GM18499 (cell line): ENCODE data around the gene TMEM191C.
"Not testable (repeated sequence)": the region's sequence is repeated elsewhere in the genome, so short reads cannot be mapped to it uniquely, and the experiment has no call there.

Source experiments
- ATAC-seq: cut with Tn5 transposase; IDR thresholded peaks from one replicate; pipeline ENCODE4 v1.9.1; 2021; ENCODE audit warnings: moderate number of reproducible peaks; ENCODE audit not compliant: insufficient read depth, unreplicated experiment

TMEM191C gene

DNA sequence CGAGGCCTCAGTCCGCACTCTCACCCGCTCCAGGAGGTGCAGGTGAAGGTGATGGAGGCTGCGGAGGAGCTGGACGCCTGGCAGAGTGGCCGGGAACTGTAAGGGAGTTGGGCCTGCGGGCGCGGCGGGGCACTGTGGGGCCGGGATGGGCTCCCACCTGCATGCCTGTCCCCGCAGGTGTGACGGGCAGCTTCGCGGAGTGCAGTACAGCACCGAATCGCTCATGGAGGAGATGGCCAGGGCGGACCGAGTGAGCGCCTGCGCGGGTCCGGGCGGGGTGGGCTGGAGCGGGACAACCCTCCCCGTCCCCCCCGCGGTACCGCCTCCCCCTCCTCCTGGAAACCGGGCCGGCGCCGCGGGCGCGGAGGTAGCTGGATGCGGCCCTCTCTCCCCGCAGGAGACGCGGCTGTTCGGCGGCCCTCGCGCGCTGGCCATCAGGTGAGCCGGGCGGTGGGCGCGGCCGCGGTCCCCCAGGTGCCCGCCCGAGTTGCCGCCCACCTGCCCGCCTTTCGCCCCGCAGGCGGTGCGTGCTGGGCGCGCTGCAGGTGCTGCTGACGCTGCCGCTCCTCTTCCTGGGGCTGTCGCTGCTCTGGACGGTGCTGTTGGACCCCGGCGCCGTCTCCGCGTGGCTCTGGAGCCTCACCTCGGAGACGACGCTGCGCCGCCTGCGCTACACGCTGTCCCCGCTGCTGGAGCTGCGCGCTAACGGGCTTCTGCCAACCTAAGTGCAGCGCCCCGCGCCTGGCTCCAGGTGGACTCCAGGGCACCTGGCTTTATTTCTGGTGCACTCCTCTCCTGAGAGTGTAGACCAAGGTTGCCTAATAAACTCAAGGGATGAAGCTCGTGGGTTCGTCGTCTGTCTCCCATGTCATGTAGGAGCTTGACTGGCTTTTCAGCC is 2.2 kb downstream of the TMEM191C start:
- not testable (repeated sequence) for ATAC-seq

DNA sequence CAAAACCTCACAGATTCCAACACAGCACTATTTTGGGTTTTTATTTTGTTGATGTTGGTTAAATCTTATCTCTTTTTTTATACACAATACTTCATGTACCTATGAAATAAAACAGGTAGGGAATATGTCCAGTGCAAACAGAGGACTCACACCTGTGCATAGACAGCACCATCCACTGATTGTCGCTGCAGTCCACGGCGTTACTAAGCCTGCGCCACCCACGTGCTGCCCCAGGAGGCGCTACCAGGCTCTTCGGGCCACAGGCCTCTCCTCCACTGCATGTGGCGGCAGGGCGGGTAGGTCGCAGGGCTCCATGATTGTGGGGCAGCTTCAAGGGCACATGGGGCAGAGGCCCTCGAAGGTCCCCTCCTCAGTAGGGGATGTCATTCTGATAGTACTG is 5.8 kb downstream of the TMEM191C start:
- not testable (repeated sequence) for ATAC-seq

DNA sequence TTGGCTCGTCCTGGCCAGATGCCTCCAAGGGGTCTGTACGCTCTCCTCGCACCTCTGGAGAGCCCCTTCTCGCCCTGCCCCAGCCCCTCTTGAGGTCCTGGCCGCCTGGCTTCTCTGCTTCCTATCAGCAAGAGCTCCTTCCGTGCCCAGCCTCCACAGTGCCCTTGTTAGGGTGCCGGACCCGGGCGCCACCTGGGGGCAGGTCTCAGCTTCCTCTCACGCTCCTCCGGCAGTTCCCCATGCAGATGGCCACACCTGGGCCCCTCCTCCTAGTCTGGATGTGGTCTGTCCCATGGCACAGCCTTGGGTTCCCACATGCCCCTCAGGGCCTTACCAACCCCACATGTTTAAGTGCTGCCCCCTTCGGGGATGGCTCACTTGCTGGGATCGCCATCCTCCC is 6.5 kb downstream of the TMEM191C start:
- not testable (repeated sequence) for ATAC-seq

DNA sequence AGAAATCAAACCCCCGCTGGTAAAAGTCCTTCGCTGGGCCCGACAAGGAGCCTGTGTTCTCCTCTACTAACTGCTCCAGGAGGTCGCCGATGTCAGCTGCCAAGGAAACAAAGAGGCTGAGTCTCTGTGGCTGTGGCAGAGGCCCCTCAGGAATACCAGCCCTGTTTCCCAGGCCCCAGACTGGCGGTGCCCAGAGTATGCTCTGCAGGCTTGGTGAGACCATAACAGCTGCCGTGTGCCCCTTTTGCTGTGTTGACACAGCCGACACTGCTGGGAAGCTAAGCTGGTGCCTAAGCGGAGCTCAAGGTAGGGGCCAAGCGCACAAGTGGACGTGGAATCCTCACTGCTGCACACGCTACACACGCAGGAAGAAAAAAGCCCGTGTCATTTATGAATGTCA is 16.9 kb downstream of the TMEM191C start:
- ATAC-seq = not testable (repeated sequence)

DNA sequence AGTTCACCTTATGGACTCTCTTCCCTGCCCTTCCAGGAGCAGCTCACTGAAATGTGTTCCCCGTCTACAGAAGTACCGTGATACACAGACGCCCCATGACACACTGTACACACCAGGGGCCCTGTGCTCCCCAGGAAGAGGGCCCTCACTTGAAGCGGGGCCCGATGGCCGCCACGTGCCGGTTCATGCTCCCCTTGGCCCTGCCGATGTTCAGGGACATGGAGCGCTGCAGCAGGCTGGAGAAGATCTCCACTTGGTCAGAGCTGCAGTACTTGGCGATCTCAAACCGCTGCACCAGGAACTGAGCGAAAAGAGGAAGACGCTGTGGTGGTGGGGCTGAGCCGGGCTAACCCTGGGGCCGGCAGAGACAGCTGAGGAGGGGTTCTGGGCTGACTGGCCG is 20.5 kb downstream of the TMEM191C start:
- ATAC-seq = not testable (repeated sequence)

DNA sequence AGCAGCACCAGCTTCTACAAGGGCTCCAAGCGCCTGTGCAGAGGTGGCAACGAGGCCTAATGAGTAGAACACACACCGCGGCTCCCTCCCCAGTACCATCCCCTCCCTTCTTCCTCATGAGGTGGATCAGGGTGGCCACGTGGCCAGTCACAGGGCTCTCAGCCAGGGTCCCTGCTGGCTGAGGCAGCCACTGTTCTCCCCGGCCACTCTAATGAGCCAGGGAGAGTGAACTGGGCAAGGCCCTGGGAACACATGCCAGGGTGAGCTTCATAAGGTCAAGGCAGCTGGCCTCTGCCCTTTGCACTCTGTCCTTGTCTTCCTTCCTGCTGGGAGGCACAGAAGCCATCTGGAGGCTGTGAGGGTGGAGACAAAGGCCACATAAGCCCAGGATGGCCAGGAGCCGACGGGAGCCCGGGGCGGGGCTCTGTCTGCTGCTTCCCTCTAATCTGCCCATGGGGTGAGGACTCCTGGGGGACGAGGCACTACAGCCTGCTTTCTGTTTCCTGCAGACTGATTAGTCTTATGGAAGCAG is 22.0 kb downstream of the TMEM191C start:
- not testable (repeated sequence) for ATAC-seq

DNA sequence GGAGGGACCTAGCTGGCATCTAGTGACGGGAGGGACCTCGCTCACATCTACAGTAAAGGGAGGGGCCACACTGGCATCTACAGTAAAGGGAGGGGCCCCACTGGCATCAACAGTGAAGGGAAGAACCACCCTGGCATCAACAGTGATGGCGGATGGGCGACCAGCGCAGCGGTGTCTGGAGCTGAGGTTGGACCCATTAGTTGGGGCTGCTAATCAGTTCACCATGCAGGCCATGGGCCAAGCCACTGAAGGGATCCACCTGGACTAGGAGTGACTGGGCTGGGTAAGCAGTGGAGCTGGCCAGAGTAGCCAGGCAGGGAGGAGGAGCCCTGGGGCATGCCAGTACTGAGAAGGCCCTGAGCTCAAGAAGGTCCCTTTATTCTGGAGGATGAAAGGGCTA is 23.4 kb downstream of the TMEM191C start:
- not testable (repeated sequence) for ATAC-seq

DNA sequence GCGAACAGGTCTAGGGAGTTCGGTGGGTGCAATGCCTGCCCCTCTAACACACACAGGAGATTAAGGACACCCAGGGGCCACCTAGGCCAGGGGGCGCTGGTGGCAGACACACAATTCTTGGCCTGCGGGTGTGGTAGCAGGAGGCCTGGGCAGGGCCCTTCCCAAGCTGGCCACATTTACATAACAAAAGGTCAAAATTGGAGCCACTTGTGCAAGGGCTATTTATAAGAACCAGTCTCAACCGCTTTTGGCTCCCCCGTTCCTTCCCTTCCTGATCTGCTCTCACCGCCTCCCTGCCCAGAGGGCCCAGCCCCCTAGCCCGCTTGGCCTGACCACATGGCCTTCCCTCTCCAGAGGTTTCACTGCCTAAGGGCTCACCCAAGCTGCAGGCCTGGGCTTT is 25.1 kb downstream of the TMEM191C start:
- not testable (repeated sequence) for ATAC-seq

DNA sequence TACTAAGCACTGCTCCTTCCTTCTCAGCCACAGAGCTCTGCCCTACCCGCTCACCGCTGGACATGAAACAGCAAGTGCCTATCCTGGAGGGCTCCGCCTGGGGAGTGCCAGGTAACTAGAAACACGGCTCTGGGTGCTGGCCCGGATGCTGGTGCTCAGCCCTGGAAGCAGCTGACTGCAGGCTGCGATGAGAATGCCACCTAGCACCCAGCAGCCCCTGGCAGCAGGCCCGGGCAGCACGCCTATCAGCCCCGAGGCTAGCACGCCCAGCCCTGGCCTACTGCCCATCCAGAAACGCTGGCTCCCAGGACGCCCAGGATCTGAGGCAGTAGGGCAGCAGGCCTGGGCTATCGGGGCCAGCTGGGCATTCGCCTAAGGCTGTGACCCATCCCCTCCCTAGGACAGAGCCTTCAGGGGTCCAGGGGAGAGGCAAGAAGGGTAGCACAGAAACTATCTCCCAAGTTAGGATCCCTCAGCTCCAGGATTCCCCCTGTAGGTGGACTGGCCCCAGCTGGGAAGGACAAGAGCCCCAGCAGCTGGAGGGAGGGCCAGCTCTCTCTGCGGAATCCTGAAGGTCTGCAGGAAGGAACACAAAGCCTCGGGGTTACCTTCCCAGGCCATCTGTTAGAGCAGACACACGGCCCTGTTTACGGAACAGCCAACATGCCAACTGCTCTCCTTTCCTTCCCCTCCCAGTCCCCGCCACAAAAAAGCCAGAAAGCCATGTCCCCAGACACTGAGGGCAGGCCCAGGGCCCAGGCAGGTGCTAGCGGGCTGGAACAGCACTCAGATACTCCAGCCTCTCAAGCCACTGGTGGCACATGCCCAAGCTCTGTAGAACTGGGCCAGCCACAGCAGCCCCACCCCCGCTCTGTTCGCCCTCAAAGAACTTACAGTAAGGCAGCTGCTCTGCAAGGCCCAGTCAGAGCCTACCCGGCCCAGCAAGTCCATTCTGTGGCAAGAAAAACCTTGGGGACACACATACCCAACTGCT is 26.9 kb downstream of the TMEM191C start:
- not testable (repeated sequence) for ATAC-seq

DNA sequence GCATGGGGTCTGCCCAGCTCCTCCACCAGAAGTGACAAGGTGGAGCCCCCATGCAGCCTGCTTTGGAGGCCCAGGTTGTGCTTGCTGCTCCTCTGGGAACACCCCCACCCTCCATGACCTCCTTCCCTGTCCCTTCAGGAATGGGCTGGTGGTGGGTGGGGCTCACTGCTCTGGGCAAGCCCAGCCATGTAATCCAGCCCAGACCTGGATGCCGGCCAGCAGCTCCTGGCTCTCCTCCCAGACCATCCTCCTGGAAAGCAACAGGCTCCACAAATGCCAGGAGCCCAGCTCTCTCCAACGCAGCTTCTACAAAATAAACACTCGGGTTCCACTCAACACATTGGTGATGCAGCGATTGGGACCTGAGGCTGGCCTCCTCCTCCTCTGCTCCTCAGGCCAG is 30.8 kb downstream of the TMEM191C start:
- not testable (repeated sequence) for ATAC-seq

DNA sequence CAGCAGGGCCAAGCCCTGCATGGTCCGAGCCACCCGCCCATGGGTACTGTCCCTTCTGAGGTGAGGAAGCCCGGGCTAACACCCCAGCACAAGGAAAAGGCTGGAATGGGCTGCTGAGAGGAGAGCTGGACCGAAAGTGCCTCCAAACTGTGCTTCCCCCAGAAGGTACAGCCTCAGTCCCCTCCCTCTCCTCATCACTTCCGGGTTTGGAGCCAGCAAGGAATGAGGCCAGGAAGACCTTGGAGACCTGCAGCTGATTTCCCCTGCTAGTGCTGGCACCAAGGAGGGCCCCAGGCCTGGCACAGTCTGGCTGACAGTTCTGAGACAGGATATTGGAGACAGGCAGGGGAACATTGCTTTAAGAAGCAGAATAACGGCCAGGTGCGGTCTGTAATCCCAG is 31.3 kb downstream of the TMEM191C start:
- ATAC-seq = not testable (repeated sequence)

DNA sequence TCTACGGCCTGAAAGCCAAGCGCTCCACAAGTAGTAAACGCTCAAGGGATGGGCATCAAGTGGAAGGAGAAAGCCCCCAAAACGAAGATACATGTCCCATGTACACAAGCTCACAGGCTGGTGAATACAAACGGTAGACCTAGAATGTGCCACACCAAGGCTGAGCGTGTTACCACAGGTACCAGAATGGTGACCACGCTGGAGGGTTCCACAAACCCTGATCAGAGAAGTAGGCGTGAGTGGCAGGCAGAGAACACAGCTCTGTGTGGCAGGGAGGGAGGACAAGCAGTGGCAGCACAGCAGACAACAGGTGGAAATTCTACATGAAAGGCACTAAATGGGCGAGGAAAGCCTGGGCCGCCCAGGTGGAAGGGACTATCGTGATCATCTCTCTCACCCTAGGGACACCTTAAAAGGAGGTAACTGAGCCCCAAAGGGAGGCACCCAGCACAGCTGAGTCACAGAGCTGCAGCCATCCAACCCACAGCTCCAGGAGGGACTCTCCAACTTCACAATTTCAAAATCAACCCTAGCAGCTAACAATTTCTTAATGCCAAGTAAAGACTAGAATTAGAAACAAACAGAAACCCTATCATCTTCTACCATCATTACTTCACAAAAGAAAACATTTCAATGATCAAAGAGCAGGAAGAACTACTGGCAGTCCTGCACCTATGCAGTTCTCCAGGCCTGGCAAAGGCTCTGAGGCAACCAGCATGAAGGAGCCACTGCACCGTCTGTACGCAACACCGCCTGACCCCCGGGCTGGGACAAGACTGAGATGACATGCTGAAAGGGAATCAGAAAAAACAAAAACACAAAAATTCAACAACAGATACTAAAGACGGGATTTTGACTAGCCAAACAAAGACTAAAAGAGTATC is 32.7 kb downstream of the TMEM191C start:
- not testable (repeated sequence) for ATAC-seq

DNA sequence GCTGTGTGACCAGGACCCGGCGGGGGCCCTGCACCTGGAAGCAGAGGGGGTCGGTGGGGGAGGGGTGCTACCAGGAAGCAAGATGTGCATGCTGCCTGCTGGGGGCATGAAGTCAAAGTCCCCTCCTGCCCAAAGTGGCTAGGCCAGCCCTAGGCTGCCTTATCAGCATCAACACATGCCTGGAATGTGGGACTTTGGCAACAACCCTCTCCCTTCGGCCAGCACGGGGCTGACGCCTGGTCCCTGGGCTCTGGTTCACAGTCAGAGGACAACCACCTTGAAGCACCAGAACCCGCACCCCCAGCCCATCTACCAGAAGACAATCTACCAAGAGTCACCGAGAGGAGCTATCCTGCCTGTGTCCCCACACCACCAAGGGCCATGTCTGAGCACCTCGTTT is 43.2 kb downstream of the TMEM191C start:
- not testable (repeated sequence) for ATAC-seq

DNA sequence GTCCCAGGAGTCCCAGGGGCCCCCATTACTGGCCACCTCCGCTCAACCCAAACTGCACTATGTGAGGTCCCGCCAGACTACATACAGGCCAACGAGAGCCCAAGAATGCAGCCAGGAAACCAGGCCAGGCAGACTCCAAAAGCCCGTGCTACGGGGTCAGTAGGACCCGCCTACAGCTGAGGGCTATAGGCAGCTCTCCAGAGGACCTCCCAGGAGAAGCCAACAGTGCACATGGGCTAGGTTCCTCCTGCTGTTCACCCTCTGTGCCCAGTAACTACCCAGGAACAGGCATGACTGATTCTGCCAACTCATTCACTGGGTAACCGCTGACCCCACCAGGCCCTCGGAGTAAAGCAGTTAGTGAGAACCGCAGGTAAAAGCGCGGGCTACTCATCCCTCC is 44.8 kb downstream of the TMEM191C start:
- not testable (repeated sequence) for ATAC-seq

DNA sequence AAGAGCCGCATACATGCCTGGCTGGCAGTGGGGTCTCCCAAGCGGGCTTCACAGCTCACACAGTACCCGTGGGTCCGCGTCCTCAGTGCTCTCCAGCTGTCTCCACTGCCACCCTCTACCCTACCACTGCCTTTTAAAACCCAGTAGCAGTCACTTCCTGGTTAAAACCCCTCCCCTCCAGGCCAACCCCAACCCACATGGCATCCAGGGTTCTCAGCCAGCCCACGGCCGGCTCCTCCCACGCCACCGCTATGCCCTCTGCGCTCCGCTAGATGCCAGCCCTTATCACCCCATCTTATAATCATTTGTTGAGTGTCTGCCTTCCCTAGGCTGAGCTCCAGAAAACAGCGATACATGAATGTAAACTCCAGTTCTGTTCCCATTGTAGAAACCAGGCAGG is 46.9 kb downstream of the TMEM191C start:
- not testable (repeated sequence) for ATAC-seq

DNA sequence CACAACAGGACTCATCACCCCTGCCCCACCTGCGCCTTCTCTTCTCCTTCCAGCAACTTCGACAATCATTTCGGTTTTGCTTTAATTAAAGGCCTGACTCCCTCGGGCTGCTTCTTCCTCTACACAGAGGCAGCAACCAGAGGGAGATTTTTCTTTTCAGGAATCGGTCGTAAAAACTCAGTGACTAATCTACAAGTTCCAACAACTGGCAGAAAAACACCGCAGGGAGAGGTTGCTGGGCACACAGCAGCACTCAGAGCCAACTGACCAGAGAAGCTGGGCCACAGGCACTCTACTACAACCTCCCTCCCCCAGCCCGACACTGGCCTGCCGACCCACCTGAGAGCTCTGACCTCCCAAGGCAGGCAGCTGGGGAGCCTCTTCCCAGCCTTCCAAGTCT is 48.0 kb downstream of the TMEM191C start:
- not testable (repeated sequence) for ATAC-seq

DNA sequence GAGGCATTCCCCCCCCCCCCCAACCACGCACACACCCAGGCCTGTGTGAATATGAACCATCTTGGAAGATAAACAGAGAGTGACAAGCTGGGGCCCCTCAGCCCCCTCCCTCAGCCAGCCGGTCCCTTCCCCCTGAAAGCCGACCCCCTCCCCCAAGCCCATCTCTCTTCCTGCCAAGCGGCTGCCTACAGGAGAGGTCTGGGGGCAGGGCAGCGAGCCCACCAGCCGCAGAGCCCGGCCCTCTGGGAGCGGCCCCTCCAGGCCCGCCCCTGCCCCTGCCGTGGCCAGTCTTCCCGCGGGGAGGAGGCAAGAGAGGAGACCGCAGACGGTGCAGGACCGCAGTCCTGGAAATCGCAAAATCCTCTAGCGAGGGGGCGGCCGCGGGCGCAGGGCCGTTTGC is 49.3 kb downstream of the TMEM191C start:
- not testable (repeated sequence) for ATAC-seq

DNA sequence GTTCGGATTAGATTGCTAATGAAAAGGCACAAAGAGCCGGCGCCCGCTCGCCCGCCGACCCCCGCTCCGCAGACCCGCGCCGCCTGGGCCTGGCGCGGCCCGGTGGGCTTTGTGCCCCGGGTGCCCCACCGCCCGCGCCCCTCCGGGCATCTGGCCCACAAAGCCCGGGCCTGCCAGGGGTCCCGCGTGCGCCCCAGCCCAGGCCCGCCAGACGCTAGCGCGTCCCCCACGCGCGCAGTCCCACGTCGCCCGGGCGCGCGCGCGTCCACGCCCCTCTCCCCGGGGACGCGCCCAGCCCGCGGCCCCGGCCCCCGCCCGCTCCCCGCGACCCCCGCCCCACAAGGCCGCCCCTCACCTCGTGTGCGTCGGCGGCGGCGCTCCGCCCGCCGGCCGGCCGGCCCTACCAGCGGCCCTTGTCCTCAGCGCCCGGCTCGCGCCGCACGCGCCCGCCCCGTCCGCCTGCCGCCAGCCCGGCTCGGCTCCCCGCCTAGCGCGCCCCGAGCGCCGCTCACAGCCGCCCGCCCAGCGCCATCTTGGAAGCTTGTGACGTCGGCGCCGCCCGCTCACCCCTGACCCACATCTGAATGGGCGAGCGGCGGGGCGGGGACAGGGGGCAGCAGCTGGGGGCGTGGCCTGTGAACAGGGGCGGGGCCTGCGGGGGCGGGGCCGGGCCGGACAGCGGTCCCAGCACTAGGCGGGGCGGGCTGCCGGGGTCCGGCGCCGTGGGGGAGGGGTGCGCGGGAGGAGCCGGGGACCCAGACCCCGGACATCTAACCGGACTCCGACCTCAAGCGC is 50.0 kb downstream of the TMEM191C start:
- ATAC-seq = not testable (repeated sequence)
